ENCODE data around the gene MYRIP. TPM values are rescaled to one million over a fixed set of nuclear protein-coding genes. Genes with fewer than 3 reads are reported as not detected.

Gene MYRIP
- total and polyA plus RNA-seq, 2 of the 4 experiments (the other 2 are of a cell fraction), result not detected

- TF ChIP-seq MAZ (IDR thresholded peaks at IDR 0.05; ENCODE audit: borderline replicate concordance, low read depth, low read length) (no peak), SMC3 (IDR thresholded peaks at IDR 0.05; ENCODE audit: low read depth, low read length) (no peak)
These were observed 288.9 kb downstream of the MYRIP start (continued) for GRCh38 chr3:40098261-40098759.

DNA sequence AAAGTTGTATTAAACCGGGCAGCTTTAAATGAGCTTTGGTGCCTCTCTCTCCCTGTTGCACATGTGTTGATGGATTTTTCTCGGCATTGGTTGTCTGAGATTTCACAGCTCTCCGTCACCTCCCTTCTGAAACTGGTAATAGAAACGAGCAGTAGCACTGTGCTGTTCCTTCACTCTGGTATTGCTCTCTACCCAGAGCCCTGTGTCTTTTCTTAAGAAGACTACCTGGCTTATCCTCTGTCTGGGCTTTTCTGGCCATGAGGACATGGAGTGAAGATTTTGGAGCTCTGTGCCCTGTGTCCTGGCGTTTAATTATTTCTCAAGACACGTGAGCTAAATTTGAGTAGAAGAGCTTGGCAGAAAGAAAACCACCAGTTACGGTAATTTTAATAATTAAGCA is 290.5 kb downstream of the MYRIP start:
- no peak overlapping the region for H3K14ac ChIP-seq (replicated peaks; ENCODE audit: low read depth, low read length)
- TF ChIP-seq MAZ (IDR thresholded peaks at IDR 0.05; ENCODE audit: borderline replicate concordance, low read depth, low read length) (no peak), CEBPB (IDR thresholded peaks at IDR 0.05; ENCODE audit: low read depth, low read length) (no peak), CTCF (conservative IDR thresholded peaks at IDR 0.05; ENCODE audit: low read depth, low read length) (no peak), ELK1 (IDR thresholded peaks at IDR 0.05; ENCODE audit: borderline replicate concordance, low read depth, low read length) (no peak), MXI1 (IDR thresholded peaks at IDR 0.05; ENCODE audit: borderline replicate concordance, low read depth, low read length) (no peak), RFX5 (IDR thresholded peaks at IDR 0.05; ENCODE audit: low read depth, low read length) (no peak), SMC3 (IDR thresholded peaks at IDR 0.05; ENCODE audit: low read depth, low read length) (no peak), CHD1 (IDR thresholded peaks at IDR 0.05; ENCODE audit: low read depth, low read length) (no peak), RAD21 (IDR thresholded peaks at IDR 0.05; ENCODE audit: low read length) (no peak), BHLHE40 (IDR thresholded peaks at IDR 0.05; ENCODE audit: low read depth, low read length) (no peak), NFE2L2 (IDR thresholded peaks at IDR 0.05; ENCODE audit: low read depth, low read length) (no peak), FOS (IDR thresholded peaks at IDR 0.05; ENCODE audit: low read depth, low read length) (no peak), RCOR1 (IDR thresholded peaks at IDR 0.05; ENCODE audit: insufficient replicate concordance, low read length) (no peak)
- TF ChIP-seq, protein P1, sequence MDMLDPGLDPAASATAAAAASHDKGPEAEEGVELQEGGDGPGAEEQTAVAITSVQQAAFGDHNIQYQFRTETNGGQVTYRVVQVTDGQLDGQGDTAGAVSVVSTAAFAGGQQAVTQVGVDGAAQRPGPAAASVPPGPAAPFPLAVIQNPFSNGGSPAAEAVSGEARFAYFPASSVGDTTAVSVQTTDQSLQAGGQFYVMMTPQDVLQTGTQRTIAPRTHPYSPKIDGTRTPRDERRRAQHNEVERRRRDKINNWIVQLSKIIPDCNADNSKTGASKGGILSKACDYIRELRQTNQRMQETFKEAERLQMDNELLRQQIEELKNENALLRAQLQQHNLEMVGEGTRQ (IDR thresholded peaks at IDR 0.05; ENCODE audit: low read depth, low read length), result no peak

More for the DNA sequence above, 290.5 kb downstream of the MYRIP start:
- Histone ChIP-seq H2BK15ac (ENCODE audit: low read depth, low read length) (no peak overlapping the region), H4K91ac (ENCODE audit: insufficient read depth, low read depth, low read length) (no peak overlapping the region), H3K18ac (ENCODE audit: low read depth, low read length) (no peak overlapping the region), H3K36me3 (ENCODE audit: control insufficient read depth, insufficient read depth, low read length) (no peaks in the 10 kb centered on the region), H2AK5ac (ENCODE audit: low read depth, low read length) (no peak overlapping the region), H3K79me1 (ENCODE audit: low read depth in 1 of 2, low read length in 2 of 2) (no peaks in the 10 kb centered on the region), H3K4me1 (ENCODE audit: control insufficient read depth, insufficient read depth, low read length) (no peaks in the 10 kb centered on the region), H2BK5ac (ENCODE audit: low read depth, low read length, poor library complexity, severe bottlenecking) (no peak overlapping the region), H3K9ac (ENCODE audit: low read depth, low read length) (no peak overlapping the region), H3K27ac (ENCODE audit: insufficient read depth, low read length) (no peak overlapping the region), H3K56ac (ENCODE audit: extremely low read depth, insufficient read depth, low read length) (no peak overlapping the region), H2BK120ac (ENCODE audit: low read depth, low read length) (no peak overlapping the region), H4K8ac (ENCODE audit: low read depth in 2 of 2, low read length in 2 of 2) (no peak overlapping the region), H4K20me1 (ENCODE audit: insufficient read depth, low read length) (no peaks in the 10 kb centered on the region), H3K27me3 (ENCODE audit: control insufficient read depth, insufficient read depth, low read length) (no peaks in the 10 kb centered on the region), H2BK20ac (ENCODE audit: low read depth, low read length) (no peak overlapping the region), H3K23ac (ENCODE audit: low read depth, low read length) (no peak overlapping the region), H3K4ac (ENCODE audit: low read depth, low read length) (no peak overlapping the region), H3K4me2 (ENCODE audit: low read depth, low read length) (no peak overlapping the region), H4K5ac (ENCODE audit: low read depth, low read length) (no peak overlapping the region), H3K4me3 (ENCODE audit: insufficient read depth, low read depth, low read length) (no peak overlapping the region), H3K9me1 (ENCODE audit: insufficient read depth, low read length) (no peaks in the 10 kb centered on the region), H3K9me3 (ENCODE audit: control insufficient read depth, insufficient read depth, low read length) (peaks cover 14% of the 10 kb centered on the region), H2AK9ac (replicated peaks; ENCODE audit: low read depth, low read length, poor library complexity) (no peak overlapping the region), H2AFZ (replicated peaks; ENCODE audit: low read length, poor library complexity) (no peak overlapping the region)
- WGBS, 2 experiments (ENCODE audit: extremely low coverage in 2 of 2, insufficient read length in 1 of 2), result no CpG with 5 or more reads among the region's 7 CpGs
- DNase-seq, result no peak
- in situ Hi-C loops (cut with MboI; ENCODE audit: low sequenced_read_pairs), result no loop called here
- POLR2A ChIA-PET (ENCODE audit: unreplicated experiment), result no interaction called here
- no peak for ATAC-seq (ENCODE audit: low read depth)
- dilution Hi-C loops (cut with HindIII; ENCODE audit: low sequenced_read_pairs, unreplicated experiment), result no loop called here
- CTCF ChIA-PET, result no interaction called here
- intact Hi-C loops (cut with micrococcal nuclease), result no loop called here
- no TSS peak for BruUV-seq (replicated peaks)
